Stomach (tissue), 9 donors: Measurements from ENCODE around the gene CRABP2. TPM values are rescaled to one million over a fixed set of nuclear protein-coding genes. Genes with fewer than 3 reads are reported as not detected.

ENCODE experiments used
- DNase-seq, 2 donors: peaks; one replicate each; pipeline versions ENCODE4 v3.0.0 to v3.0.0-alpha.2; 2013 to 2019
- H3K27ac ChIP-seq, 5 donors: fragments of 200-600 bp in 4 of 5; sonication (generic) in 4 of 5; one replicate each; pipeline ENCODE4 v1.5.1; 2013 to 2019; ENCODE audit warnings: mild to moderate bottlenecking in 1 of 5, moderate library complexity in 1 of 5
- H3K27me3 ChIP-seq, 3 donors: fragments of 200-600 bp; sonication (generic); one replicate each; pipeline ENCODE4 v1.5.1; 2017 to 2019; ENCODE audit warnings: mixed run types in 1 of 3
- H3K36me3 ChIP-seq, 4 donors: fragments of 200-600 bp; sonication (generic); 1 replicate in 3 of 4; 2 replicates in 1 of 4; pipeline ENCODE4 v1.5.1; 2016 to 2019
- H3K4me1 ChIP-seq, 4 donors: fragments of 200-600 bp; sonication (generic); one replicate each; pipeline ENCODE4 v1.5.1; 2016 to 2019
- H3K4me3 ChIP-seq, 4 donors: fragments of 200-600 bp; sonication (generic) in 3 of 4; one replicate each; pipeline ENCODE4 v1.5.1; 2016 to 2019; ENCODE audit warnings: mild to moderate bottlenecking in 1 of 4
- H3K9me3 ChIP-seq, 4 donors: fragments of 200-600 bp; sonication (generic); one replicate each; pipeline ENCODE4 v1.5.1; 2016 to 2019
- EP300 ChIP-seq: sonication (generic); formaldehyde crosslinking; IDR thresholded peaks from one replicate; pipeline ENCODE4 v1.6.1; 2017; ENCODE audit warnings: antibody characterized with exemption
- POLR2A ChIP-seq, 4 donors: fragments of 450-650 bp; IDR thresholded peaks; one replicate each; pipeline ENCODE4 v1.6.1; 2016; ENCODE audit warnings: antibody characterized with exemption in 4 of 4, control low read depth in 2 of 4, mild to moderate bottlenecking in 1 of 4, moderate library complexity in 1 of 4
- POLR2AphosphoS5 ChIP-seq, 3 donors: sonication (generic); formaldehyde crosslinking; IDR thresholded peaks; one replicate each; pipeline ENCODE4 v1.6.1; 2016; ENCODE audit warnings: antibody characterized with exemption in 3 of 3
- WGBS, 5 donors: extraction: QIAGEN DNeasy Blood & Tissue Kit in 3 of 5; methylation state at CpG; one replicate each; pipeline versions ENCODE4 v1.1.5 to v1.1.7; 2013 to 2018; 5-methylcytosine and 5-hydroxymethylcytosine counted together
- intact Hi-C: fragments of 100-400 bp; cut with DNase I; formaldehyde crosslinking; loops from one replicate; pipeline ENCODE4 v1.15.1; 2023; ENCODE audit warnings: low total_unique reads
- polyA plus RNA-seq, 3 donors: library from polyadenylated mRNA; stranded (reverse); fragments of 200-250 nt; gene quantifications; one replicate each; pipeline ENCODE4 v1.2.3, GENCODE V29; 2013
- total RNA-seq, 5 donors: library from RNA; depleted of rRNA; stranded (reverse); fragments of >200 nt; gene quantifications; one replicate each; pipeline versions ENCODE4 v1.1.0 to v1.2.3, GENCODE V29; 2014 to 2016
- TF ChIP-seq, protein P1 (sequence below), 7 experiments: fragments of 450-650 bp in 4 of 7; fragments of 200-600 bp in 3 of 7; sonication (generic) in 3 of 7; IDR thresholded peaks; one replicate each; pipeline ENCODE4 v1.5.1; 2016 to 2019; ENCODE audit warnings: antibody characterized with exemption in 7 of 7, control low read depth in 2 of 7, mild to moderate bottlenecking in 1 of 7
- donor health status: healthy with polysubstance abuse.
- donor health status: Bipolar disorder and iron deficiency.
- donor health status: healthy.

Gene CRABP2
- total and polyA plus RNA-seq, 8 donors, result 0.72 to 207 (median 6.9) TPM; not detected in 3

DNA sequence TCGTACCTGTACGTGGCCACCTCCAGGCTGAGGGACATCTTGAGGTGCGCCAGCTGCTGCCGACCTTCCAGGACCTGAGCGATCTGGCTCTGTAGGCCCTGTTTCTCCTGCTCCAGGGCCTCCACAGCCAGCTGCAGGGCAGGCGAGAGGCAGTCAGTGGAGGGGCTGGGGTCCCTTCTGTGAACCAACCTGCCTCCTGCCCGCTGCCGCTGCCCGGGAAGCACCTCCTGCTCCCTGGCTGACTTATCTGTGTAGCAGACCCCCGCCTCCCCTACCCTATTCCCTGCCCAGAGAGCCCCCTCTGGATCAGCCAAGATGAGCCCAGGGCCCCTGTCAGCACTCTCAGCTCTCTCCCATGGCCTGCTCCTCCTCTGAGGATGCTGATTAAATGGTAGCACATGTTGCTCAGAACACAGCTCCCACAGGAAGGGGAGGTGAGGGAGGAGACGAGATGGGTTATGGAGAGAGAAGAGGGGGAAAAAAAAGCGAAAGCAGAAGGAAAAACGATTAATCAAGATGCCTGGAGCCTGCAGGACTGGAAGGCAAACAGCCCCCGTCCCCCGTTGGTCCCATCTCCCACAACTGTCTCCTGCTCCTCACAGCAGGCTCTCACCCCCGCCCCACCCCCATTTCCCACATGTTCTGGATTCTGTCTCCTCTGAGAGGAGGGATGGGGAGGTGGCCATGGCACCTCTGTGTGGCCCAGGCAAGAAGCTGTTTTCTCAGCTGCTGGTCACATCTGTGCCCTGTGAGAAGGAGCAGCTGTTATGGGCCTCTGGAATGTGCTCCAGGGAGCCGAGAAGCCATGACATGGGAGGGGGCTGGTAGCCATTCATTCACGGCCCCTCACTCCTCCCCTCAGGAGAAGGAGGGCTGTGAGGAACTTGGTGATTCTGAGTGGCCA, 29.9 kb downstream of the CRABP2 start:
- peaks cover 7 to 86% (median 48%) of the 10 kb centered on the region in 3 donors for H3K27me3 ChIP-seq
- peak overlapping the region in 4 of 5 donors; percentile 65 to 79 (median 68) for H3K27ac ChIP-seq
- H3K36me3 ChIP-seq, result no peaks in the 10 kb centered on the region
- TF ChIP-seq, protein P1, sequence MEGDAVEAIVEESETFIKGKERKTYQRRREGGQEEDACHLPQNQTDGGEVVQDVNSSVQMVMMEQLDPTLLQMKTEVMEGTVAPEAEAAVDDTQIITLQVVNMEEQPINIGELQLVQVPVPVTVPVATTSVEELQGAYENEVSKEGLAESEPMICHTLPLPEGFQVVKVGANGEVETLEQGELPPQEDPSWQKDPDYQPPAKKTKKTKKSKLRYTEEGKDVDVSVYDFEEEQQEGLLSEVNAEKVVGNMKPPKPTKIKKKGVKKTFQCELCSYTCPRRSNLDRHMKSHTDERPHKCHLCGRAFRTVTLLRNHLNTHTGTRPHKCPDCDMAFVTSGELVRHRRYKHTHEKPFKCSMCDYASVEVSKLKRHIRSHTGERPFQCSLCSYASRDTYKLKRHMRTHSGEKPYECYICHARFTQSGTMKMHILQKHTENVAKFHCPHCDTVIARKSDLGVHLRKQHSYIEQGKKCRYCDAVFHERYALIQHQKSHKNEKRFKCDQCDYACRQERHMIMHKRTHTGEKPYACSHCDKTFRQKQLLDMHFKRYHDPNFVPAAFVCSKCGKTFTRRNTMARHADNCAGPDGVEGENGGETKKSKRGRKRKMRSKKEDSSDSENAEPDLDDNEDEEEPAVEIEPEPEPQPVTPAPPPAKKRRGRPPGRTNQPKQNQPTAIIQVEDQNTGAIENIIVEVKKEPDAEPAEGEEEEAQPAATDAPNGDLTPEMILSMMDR (IDR thresholded peaks at IDR 0.05), result no peak
- no peak for TF ChIP-seq EP300
- TF ChIP-seq POLR2A (IDR thresholded peaks at IDR 0.05), result no peak
- TF ChIP-seq POLR2AphosphoS5 (IDR thresholded peaks at IDR 0.05), result no peak
- intact Hi-C loops, result no loop called here
- WGBS, 5 donors, result 49 to 70% (median 57%) methylated on average over 8 to 18 of the region's 18 CpGs
- H3K9me3 ChIP-seq, result no peaks in the 10 kb centered on the region
- peak in 1 of 2 donors; percentile 72 for DNase-seq
- peak overlapping the region; percentile 40 to 49 (median 46) for H3K4me3 ChIP-seq
- H3K4me1 ChIP-seq, result peaks cover 14 to 51% (median 39%) of the 10 kb centered on the region in 4 donors

GRCh38 chr1:156673387-156674121, 31.8 kb downstream of the CRABP2 start:
- TF ChIP-seq, protein P1 (IDR thresholded peaks at IDR 0.05), result no peak
- TF ChIP-seq POLR2A (IDR thresholded peaks at IDR 0.05) (no peak), EP300 (no peak), POLR2AphosphoS5 (IDR thresholded peaks at IDR 0.05) (no peak)
- WGBS, 5 donors, result 40 to 49% (median 47%) methylated on average over 8 of the region's 8 CpGs
- intact Hi-C loops, result no loop called here
- Histone ChIP-seq H3K4me1 (peaks cover 14 to 57% (median 43%) of the 10 kb centered on the region in 4 donors), H3K9me3 (no peaks in the 10 kb centered on the region), H3K36me3 (no peaks in the 10 kb centered on the region), H3K27me3 (peaks cover 7 to 77% (median 38%) of the 10 kb centered on the region in 3 donors), H3K4me3 (no peak overlapping the region), H3K27ac (peak overlapping the region in 2 of 5 donors; percentile 9 to 33)
- DNase-seq, result peak in 1 of 2 donors; percentile 65

- intact Hi-C loops, result no loop called here
- TF ChIP-seq POLR2AphosphoS5 (IDR thresholded peaks at IDR 0.05) (no peak), EP300 (no peak), POLR2A (IDR thresholded peaks at IDR 0.05) (no peak)
- TF ChIP-seq, protein P1 (IDR thresholded peaks at IDR 0.05), result no peak
- Histone ChIP-seq H3K9me3 (no peaks in the 10 kb centered on the region), H3K27ac (no peak overlapping the region), H3K4me3 (no peak overlapping the region), H3K4me1 (peaks cover 4 to 57% (median 44%) of the 10 kb centered on the region in 4 donors), H3K36me3 (no peaks in the 10 kb centered on the region), H3K27me3 (peaks cover 5 to 60% (median 20%) of the 10 kb centered on the region in 3 donors)
- DNase-seq, result no peak
- WGBS, 5 donors, result 90 to 94% (median 92%) methylated on average over 2 of the region's 2 CpGs
Measured at GRCh38 chr1:156671804-156672203, 33.6 kb downstream of the CRABP2 start.

DNA sequence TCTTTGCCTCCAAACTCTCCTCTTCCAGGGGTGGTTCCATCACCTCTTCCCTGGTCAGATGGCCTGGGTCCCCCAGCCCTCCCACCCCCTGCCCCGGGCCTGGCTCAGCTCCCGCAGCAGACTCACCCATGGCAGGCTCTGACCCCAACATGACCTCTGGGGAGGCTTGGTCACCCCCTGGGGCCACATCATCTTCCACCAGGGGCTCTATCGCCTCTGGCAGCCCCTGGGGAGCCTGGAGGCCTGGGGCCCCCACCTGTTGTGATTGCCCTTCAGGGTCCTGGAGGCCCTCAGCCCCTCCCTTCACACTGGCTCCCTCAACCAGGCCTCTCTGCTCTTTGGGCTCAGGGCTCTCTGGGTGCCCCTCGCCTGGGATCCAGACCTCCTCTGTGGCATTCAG, 34.6 kb downstream of the CRABP2 start:
- peaks cover 0 to 49% (median 10%) of the 10 kb centered on the region in 3 donors for H3K27me3 ChIP-seq
- intact Hi-C loops, result no loop called here
- H3K9me3 ChIP-seq, result no peaks in the 10 kb centered on the region
- H3K4me1 ChIP-seq, result peaks cover 1 to 48% (median 43%) of the 10 kb centered on the region in 4 donors
- peak overlapping the region in 2 of 5 donors; percentile 30 to 78 for H3K27ac ChIP-seq
- no peak for DNase-seq
- H3K4me3 ChIP-seq, result no peak overlapping the region
- TF ChIP-seq POLR2A (IDR thresholded peaks at IDR 0.05), result no peak
- TF ChIP-seq POLR2AphosphoS5 (IDR thresholded peaks at IDR 0.05), result no peak
- TF ChIP-seq EP300, result no peak
- TF ChIP-seq, protein P1 (IDR thresholded peaks at IDR 0.05), result no peak
- WGBS, 5 donors, result 46 to 79% (median 59%) methylated on average over 3 to 4 of the region's 4 CpGs
- no peaks in the 10 kb centered on the region for H3K36me3 ChIP-seq
